ENCODE results near the gene SPDYE16. TPM values are rescaled to one million over a fixed set of nuclear protein-coding genes. Genes with fewer than 3 reads are reported as not detected.
"Not testable (repeated sequence)": the region's sequence is repeated elsewhere in the genome, so short reads cannot be mapped to it uniquely, and the experiment has no call there.

SPDYE16 gene
- total and polyA plus RNA-seq, 12 donors, result 0.16 to 2.9 (median 0.40) TPM; not detected in 3

- H3K27ac ChIP-seq; H3K27me3 ChIP-seq; H3K4me3 ChIP-seq; H3K36me3 ChIP-seq (replicated peaks in 1 of 2); DNase-seq; H3K4me1 ChIP-seq (replicated peaks in 1 of 2); H3K9me3 ChIP-seq (replicated peaks in 1 of 3); intact Hi-C loops (cut with DNase I): not testable (repeated sequence)
- WGBS, 4 donors, result 59 to 65% (median 64%) methylated on average over 6 of the region's 6 CpGs
Measured at GRCh38 chr7:76559685-76560084, 16.6 kb upstream of the SPDYE16 start.

- 88 to 93% (median 91%) methylated on average over 6 of the region's 6 CpGs for WGBS, 4 donors
- H3K36me3 ChIP-seq (replicated peaks in 1 of 2); intact Hi-C loops (cut with DNase I); H3K27me3 ChIP-seq; DNase-seq; H3K4me1 ChIP-seq (replicated peaks in 1 of 2); H3K4me3 ChIP-seq; H3K27ac ChIP-seq; H3K9me3 ChIP-seq (replicated peaks in 1 of 3): not testable (repeated sequence)
Measured at GRCh38 chr7:76551992-76552391, 8.9 kb upstream of the SPDYE16 start.

GRCh38 chr7:76549855-76550248 lies 6.8 kb upstream of the SPDYE16 start:
- H3K4me1 ChIP-seq (replicated peaks in 1 of 2); H3K27me3 ChIP-seq; H3K9me3 ChIP-seq (replicated peaks in 1 of 3); H3K36me3 ChIP-seq (replicated peaks in 1 of 2); intact Hi-C loops (cut with DNase I): not testable (repeated sequence)
- DNase-seq, result peak in 4 of 7 donors; percentile 15 to 26 (median 16)
- WGBS, 4 donors, result 0 to 1% (median 1%) methylated on average over 12 to 19 of the region's 19 CpGs
- Histone ChIP-seq H3K27ac (peak overlapping the region; percentile 90 to 98 (median 94)), H3K4me3 (peak overlapping the region in 3 of 4 donors; percentile 49 to 79 (median 75))

- H3K27ac ChIP-seq, result peak overlapping the region; percentile 90 to 98 (median 94)
- H3K9me3 ChIP-seq (replicated peaks in 1 of 3); H3K4me1 ChIP-seq (replicated peaks in 1 of 2); H3K36me3 ChIP-seq (replicated peaks in 1 of 2); intact Hi-C loops (cut with DNase I); H3K27me3 ChIP-seq: not testable (repeated sequence)
- DNase-seq, result peak; percentile 86 to 96 (median 94)
- 0% methylated on average over 10 to 71 of the region's 71 CpGs for WGBS, 4 donors
- H3K4me3 ChIP-seq, result peak overlapping the region; percentile 49 to 79 (median 68)
- TF ChIP-seq POLR2A (IDR thresholded peaks at IDR 0.05) (peak; percentile 80 to 91), CTCF (IDR thresholded peaks at IDR 0.05) (peak in 1 of 6 experiments; percentile 32)
Measured at GRCh38 chr7:76549025-76549854, 6.1 kb upstream of the SPDYE16 start.

GRCh38 chr7:76531643-76532042 lies 11.5 kb downstream of the SPDYE16 start:
- intact Hi-C loops (cut with DNase I); H3K9me3 ChIP-seq (replicated peaks in 1 of 3); H3K4me1 ChIP-seq (replicated peaks in 1 of 2); DNase-seq; H3K36me3 ChIP-seq (replicated peaks in 1 of 2); H3K27ac ChIP-seq; H3K4me3 ChIP-seq; H3K27me3 ChIP-seq: not testable (repeated sequence)
- WGBS, 4 donors, result 74 to 90% (median 83%) methylated on average over 2 of the region's 2 CpGs; no CpG with 5 or more reads in 1 of the 4 donors

- H3K4me1 ChIP-seq (replicated peaks in 1 of 2); intact Hi-C loops (cut with DNase I); H3K36me3 ChIP-seq (replicated peaks in 1 of 2); H3K4me3 ChIP-seq; H3K27me3 ChIP-seq; DNase-seq; H3K27ac ChIP-seq; H3K9me3 ChIP-seq (replicated peaks in 1 of 3): not testable (repeated sequence)
- 87 to 89% methylated on average over 2 of the region's 4 CpGs; no CpG with 5 or more reads in 2 of the 4 donors for WGBS, 4 donors
Measured at GRCh38 chr7:76526183-76526582, 16.9 kb downstream of the SPDYE16 start.

GRCh38 chr7:76516932-76517331 lies 26.2 kb downstream of the SPDYE16 start:
- WGBS, 4 donors, result 94 to 100% (median 96%) methylated on average over 5 to 6 of the region's 6 CpGs; no CpG with 5 or more reads in 1 of the 4 donors
- H3K4me1 ChIP-seq (replicated peaks in 1 of 2); H3K27ac ChIP-seq; intact Hi-C loops (cut with DNase I); H3K9me3 ChIP-seq (replicated peaks in 1 of 3); H3K4me3 ChIP-seq; DNase-seq; H3K27me3 ChIP-seq; H3K36me3 ChIP-seq (replicated peaks in 1 of 2): not testable (repeated sequence)

All from adrenal gland (tissue), 12 donors.